ENCODE results near the gene RITA1.

DNA sequence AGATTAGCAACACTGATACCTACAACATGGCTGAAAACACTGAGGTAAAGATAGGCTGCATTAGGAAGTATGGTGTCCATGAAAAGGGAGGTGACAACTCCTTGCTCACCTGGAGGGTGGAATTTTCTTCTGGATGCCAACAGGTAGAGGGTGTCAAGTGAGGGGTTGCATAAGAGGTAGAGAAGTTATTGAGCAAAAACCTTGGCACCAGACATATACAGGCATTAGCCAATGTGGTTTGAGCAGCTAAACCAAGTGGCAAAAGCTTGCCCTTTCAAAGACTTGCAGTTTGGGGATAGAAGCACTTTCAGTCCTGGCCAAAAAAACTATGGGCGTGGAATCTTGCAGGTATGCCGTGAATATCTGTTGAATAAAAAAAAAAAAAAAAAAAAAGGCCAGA is 3.8 kb downstream of the RITA1 start:
- TF ChIP-seq ZNF274 (IDR thresholded peaks at IDR 0.05; ENCODE audit: low read depth, low read length) (no peak), SUZ12 (IDR thresholded peaks at IDR 0.05; ENCODE audit: extremely low read depth, insufficient read depth, insufficient read length) (no peak), YY1 (IDR thresholded peaks at IDR 0.05; ENCODE audit: insufficient read depth, insufficient read length) (no peak)

Data from NT2/D1 (cell line).